ENCODE results near the gene TIGAR.

- no peak for TF ChIP-seq EZH2 (IDR thresholded peaks at IDR 0.05; ENCODE audit: low read length, unreplicated experiment)
- TF ChIP-seq, protein P1, sequence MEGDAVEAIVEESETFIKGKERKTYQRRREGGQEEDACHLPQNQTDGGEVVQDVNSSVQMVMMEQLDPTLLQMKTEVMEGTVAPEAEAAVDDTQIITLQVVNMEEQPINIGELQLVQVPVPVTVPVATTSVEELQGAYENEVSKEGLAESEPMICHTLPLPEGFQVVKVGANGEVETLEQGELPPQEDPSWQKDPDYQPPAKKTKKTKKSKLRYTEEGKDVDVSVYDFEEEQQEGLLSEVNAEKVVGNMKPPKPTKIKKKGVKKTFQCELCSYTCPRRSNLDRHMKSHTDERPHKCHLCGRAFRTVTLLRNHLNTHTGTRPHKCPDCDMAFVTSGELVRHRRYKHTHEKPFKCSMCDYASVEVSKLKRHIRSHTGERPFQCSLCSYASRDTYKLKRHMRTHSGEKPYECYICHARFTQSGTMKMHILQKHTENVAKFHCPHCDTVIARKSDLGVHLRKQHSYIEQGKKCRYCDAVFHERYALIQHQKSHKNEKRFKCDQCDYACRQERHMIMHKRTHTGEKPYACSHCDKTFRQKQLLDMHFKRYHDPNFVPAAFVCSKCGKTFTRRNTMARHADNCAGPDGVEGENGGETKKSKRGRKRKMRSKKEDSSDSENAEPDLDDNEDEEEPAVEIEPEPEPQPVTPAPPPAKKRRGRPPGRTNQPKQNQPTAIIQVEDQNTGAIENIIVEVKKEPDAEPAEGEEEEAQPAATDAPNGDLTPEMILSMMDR (conservative IDR thresholded peaks at IDR 0.05; ENCODE audit: low read depth, low read length), result no peak
These were observed 8.8 kb upstream of the TIGAR start for GRCh38 chr12:4312251-4312650.

Measured in PC-3 (cell line).